ENCODE data around the gene TP53AIP1.

DNA sequence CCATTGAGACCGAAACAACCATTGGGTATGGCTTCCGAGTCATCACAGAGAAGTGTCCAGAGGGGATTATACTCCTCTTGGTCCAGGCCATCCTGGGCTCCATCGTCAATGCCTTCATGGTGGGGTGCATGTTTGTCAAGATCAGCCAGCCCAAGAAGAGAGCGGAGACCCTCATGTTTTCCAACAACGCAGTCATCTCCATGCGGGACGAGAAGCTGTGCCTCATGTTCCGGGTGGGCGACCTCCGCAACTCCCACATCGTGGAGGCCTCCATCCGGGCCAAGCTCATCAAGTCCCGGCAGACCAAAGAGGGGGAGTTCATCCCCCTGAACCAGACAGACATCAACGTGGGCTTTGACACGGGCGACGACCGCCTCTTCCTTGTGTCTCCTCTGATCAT is 31.0 kb downstream of the TP53AIP1 start:
- TF ChIP-seq, protein P1, sequence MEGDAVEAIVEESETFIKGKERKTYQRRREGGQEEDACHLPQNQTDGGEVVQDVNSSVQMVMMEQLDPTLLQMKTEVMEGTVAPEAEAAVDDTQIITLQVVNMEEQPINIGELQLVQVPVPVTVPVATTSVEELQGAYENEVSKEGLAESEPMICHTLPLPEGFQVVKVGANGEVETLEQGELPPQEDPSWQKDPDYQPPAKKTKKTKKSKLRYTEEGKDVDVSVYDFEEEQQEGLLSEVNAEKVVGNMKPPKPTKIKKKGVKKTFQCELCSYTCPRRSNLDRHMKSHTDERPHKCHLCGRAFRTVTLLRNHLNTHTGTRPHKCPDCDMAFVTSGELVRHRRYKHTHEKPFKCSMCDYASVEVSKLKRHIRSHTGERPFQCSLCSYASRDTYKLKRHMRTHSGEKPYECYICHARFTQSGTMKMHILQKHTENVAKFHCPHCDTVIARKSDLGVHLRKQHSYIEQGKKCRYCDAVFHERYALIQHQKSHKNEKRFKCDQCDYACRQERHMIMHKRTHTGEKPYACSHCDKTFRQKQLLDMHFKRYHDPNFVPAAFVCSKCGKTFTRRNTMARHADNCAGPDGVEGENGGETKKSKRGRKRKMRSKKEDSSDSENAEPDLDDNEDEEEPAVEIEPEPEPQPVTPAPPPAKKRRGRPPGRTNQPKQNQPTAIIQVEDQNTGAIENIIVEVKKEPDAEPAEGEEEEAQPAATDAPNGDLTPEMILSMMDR (conservative IDR thresholded peaks at IDR 0.05) = no peak
- TF ChIP-seq ZFX (IDR thresholded peaks at IDR 0.05) = no peak
